SK-N-SH (cell line): ENCODE measurements around the gene ASAH2B.
"Not testable (repeated sequence)": the region's sequence is repeated elsewhere in the genome, so short reads cannot be mapped to it uniquely, and the experiment has no call there.

Experiments used
- EP300 ChIP-seq, 2 experiments: IDR thresholded peaks; 2 replicates each; pipeline versions ENCODE4 v1.4.0 to v1.6.1; 2012; ENCODE audit warnings: borderline replicate concordance in 1 of 2, low read depth in 1 of 2, low read length in 1 of 2
- EZH2phosphoT487 ChIP-seq: fragments of 200-600 bp; sonication (generic); IDR thresholded peaks from 2 replicates; pipeline ENCODE4 v1.6.1; 2017; ENCODE audit warnings: low read depth, mixed run types, mild to moderate bottlenecking, antibody characterized with exemption, moderate library complexity, borderline replicate concordance
- FOXM1 ChIP-seq: IDR thresholded peaks from 2 replicates; pipeline ENCODE4 v1.4.0; 2012; ENCODE audit warnings: low read depth, mild to moderate bottlenecking
- GABPA ChIP-seq: IDR thresholded peaks from 2 replicates; pipeline ENCODE4 v1.4.0; 2012; ENCODE audit warnings: low read depth, mild to moderate bottlenecking
- NFIC ChIP-seq: IDR thresholded peaks from 2 replicates; pipeline ENCODE4 v1.4.0; 2012; ENCODE audit warnings: borderline replicate concordance
- NRF1 ChIP-seq: IDR thresholded peaks from 2 replicates; pipeline ENCODE4 v1.6.1; 2012; ENCODE audit warnings: low read depth, mild to moderate bottlenecking, low read length
- POLR2AphosphoS5 ChIP-seq: IDR thresholded peaks from 2 replicates; pipeline ENCODE4 v1.6.1; 2012; ENCODE audit warnings: low read depth, low read length
- SMC3 ChIP-seq: IDR thresholded peaks from 2 replicates; pipeline ENCODE4 v1.6.1; 2012; ENCODE audit warnings: low read depth, low read length, improper control_type of control experiment
- TAF1 ChIP-seq: IDR thresholded peaks from 2 replicates; pipeline ENCODE4 v1.6.1; 2012; ENCODE audit warnings: low read depth, mild to moderate bottlenecking, low read length, moderate library complexity, borderline replicate concordance
- TEAD4 ChIP-seq: IDR thresholded peaks from 2 replicates; pipeline ENCODE4 v1.4.0; 2012; ENCODE audit warnings: mild to moderate bottlenecking, borderline replicate concordance; ENCODE audit not compliant: insufficient read depth
- USF2 ChIP-seq: fragments of 150-350 bp; IDR thresholded peaks from 2 replicates; pipeline ENCODE4 v1.6.1; 2017; ENCODE audit warnings: antibody characterized with exemption, low read length, low read depth, borderline replicate concordance
- YY1 ChIP-seq: IDR thresholded peaks from 2 replicates; pipeline ENCODE4 v1.4.0; 2012; ENCODE audit warnings: low read depth, mild to moderate bottlenecking
- TF ChIP-seq, protein P1 (sequence below): IDR thresholded peaks from 2 replicates; pipeline ENCODE4 v1.6.1; 2012; ENCODE audit warnings: mild to moderate bottlenecking, low read depth, low read length, moderate library complexity
- TF ChIP-seq, protein P2 (sequence below): fragments of 200-600 bp; sonication (generic); IDR thresholded peaks from 2 replicates; pipeline ENCODE4 v1.6.1; 2017; ENCODE audit warnings: antibody characterized with exemption, mild to moderate bottlenecking, moderate library complexity

GRCh38 chr10:50701947-50702346, 37.8 kb upstream of the ASAH2B start:
- TF ChIP-seq, protein P1, sequence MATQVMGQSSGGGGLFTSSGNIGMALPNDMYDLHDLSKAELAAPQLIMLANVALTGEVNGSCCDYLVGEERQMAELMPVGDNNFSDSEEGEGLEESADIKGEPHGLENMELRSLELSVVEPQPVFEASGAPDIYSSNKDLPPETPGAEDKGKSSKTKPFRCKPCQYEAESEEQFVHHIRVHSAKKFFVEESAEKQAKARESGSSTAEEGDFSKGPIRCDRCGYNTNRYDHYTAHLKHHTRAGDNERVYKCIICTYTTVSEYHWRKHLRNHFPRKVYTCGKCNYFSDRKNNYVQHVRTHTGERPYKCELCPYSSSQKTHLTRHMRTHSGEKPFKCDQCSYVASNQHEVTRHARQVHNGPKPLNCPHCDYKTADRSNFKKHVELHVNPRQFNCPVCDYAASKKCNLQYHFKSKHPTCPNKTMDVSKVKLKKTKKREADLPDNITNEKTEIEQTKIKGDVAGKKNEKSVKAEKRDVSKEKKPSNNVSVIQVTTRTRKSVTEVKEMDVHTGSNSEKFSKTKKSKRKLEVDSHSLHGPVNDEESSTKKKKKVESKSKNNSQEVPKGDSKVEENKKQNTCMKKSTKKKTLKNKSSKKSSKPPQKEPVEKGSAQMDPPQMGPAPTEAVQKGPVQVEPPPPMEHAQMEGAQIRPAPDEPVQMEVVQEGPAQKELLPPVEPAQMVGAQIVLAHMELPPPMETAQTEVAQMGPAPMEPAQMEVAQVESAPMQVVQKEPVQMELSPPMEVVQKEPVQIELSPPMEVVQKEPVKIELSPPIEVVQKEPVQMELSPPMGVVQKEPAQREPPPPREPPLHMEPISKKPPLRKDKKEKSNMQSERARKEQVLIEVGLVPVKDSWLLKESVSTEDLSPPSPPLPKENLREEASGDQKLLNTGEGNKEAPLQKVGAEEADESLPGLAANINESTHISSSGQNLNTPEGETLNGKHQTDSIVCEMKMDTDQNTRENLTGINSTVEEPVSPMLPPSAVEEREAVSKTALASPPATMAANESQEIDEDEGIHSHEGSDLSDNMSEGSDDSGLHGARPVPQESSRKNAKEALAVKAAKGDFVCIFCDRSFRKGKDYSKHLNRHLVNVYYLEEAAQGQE = not testable (repeated sequence)
- TF ChIP-seq EP300 (IDR thresholded peaks at IDR 0.05; ENCODE audit: borderline replicate concordance in 1 of 2, low read depth in 1 of 2, low read length in 1 of 2); GABPA; SMC3; POLR2AphosphoS5; EZH2phosphoT487; YY1; NFIC; USF2; FOXM1; NRF1; TAF1; TEAD4: not testable (repeated sequence)
- TF ChIP-seq, protein P2, sequence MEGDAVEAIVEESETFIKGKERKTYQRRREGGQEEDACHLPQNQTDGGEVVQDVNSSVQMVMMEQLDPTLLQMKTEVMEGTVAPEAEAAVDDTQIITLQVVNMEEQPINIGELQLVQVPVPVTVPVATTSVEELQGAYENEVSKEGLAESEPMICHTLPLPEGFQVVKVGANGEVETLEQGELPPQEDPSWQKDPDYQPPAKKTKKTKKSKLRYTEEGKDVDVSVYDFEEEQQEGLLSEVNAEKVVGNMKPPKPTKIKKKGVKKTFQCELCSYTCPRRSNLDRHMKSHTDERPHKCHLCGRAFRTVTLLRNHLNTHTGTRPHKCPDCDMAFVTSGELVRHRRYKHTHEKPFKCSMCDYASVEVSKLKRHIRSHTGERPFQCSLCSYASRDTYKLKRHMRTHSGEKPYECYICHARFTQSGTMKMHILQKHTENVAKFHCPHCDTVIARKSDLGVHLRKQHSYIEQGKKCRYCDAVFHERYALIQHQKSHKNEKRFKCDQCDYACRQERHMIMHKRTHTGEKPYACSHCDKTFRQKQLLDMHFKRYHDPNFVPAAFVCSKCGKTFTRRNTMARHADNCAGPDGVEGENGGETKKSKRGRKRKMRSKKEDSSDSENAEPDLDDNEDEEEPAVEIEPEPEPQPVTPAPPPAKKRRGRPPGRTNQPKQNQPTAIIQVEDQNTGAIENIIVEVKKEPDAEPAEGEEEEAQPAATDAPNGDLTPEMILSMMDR = not testable (repeated sequence)
